ENCODE data around the gene GCSH.

- no peak for TF ChIP-seq CTCF (CRISPR knock-in tag; IDR thresholded peaks at IDR 0.05)
- TF ChIP-seq ZEB1 (IDR thresholded peaks at IDR 0.05; ENCODE audit: insufficient replicate concordance, low read depth), result no peak
- TF ChIP-seq ADNP (CRISPR knock-in tag; IDR thresholded peaks at IDR 0.05), result no peak
- TF ChIP-seq ZBTB10 (CRISPR knock-in tag; IDR thresholded peaks at IDR 0.05; ENCODE audit: borderline replicate concordance), result no peak
- no peak for TF ChIP-seq YY1 (IDR thresholded peaks at IDR 0.05; ENCODE audit: insufficient read depth, insufficient replicate concordance, low read depth, low read length)
- no peak for TF ChIP-seq ZNF460 (CRISPR knock-in tag; IDR thresholded peaks at IDR 0.05; ENCODE audit: borderline replicate concordance)
- TF ChIP-seq SRF (IDR thresholded peaks at IDR 0.05; ENCODE audit: low read depth, low read length), result no peak
- no peak for TF ChIP-seq FOXA1 (IDR thresholded peaks at IDR 0.05)
- no peak for TF ChIP-seq FOXA1 (CRISPR knock-in tag; IDR thresholded peaks at IDR 0.05)
- no peak for TF ChIP-seq BORCS8-MEF2B (CRISPR knock-in tag; IDR thresholded peaks at IDR 0.05)
- TF ChIP-seq BCLAF1 (IDR thresholded peaks at IDR 0.05), result no peak
- no peak for TF ChIP-seq EP300 (IDR thresholded peaks at IDR 0.05; ENCODE audit: low read depth in 2 of 2, low read length in 2 of 2)
- TF ChIP-seq EP300 (CRISPR knock-in tag; IDR thresholded peaks at IDR 0.05; ENCODE audit: borderline replicate concordance), result no peak
- TF ChIP-seq RARA (CRISPR knock-in tag; IDR thresholded peaks at IDR 0.05), result no peak
- no peak for TF ChIP-seq HNRNPH1 (optimal IDR thresholded peaks at IDR 0.05; ENCODE audit: low read depth, low read length)
- no peak for TF ChIP-seq ZNF280B (CRISPR knock-in tag; IDR thresholded peaks at IDR 0.05; ENCODE audit: borderline replicate concordance)
Observed at GRCh38 chr16:81071805-81072204, 24.4 kb downstream of the GCSH start.
